Fibroblast of lung (primary cell): ENCODE measurements around the gene CLSTN2. TPM values are rescaled to one million over a fixed set of nuclear protein-coding genes. Genes with fewer than 3 reads are reported as not detected.

ENCODE experiments used
- DNase-seq, 2 donors: peaks; one replicate each; pipeline versions ENCODE4 v3.0.0 to v3.0.0-alpha.2; 2010; ENCODE audit warnings: low read depth in 2 of 2
- H2AFZ ChIP-seq: 2 replicates; pipeline ENCODE4 v1.5.1; 2012; ENCODE audit warnings: low read length, control low read depth, inconsistent platforms
- H3K27ac ChIP-seq: 2 replicates; pipeline ENCODE4 v1.5.1; 2011; ENCODE audit warnings: low read length, control low read depth; ENCODE audit not compliant: insufficient read depth
- H3K27me3 ChIP-seq: 2 replicates; pipeline ENCODE4 v1.5.1; 2011; ENCODE audit warnings: mild to moderate bottlenecking, low read length; ENCODE audit not compliant: control insufficient read depth, insufficient read depth
- H3K36me3 ChIP-seq: 2 replicates; pipeline ENCODE4 v1.5.1; 2011; ENCODE audit warnings: low read length; ENCODE audit not compliant: control insufficient read depth, insufficient read depth
- H3K4me1 ChIP-seq: 2 replicates; pipeline ENCODE4 v1.5.1; 2011; ENCODE audit warnings: low read length; ENCODE audit not compliant: control insufficient read depth, insufficient read depth; ENCODE audit errors: extremely low read depth
- H3K4me2 ChIP-seq: 2 replicates; pipeline ENCODE4 v1.5.1; 2011; ENCODE audit warnings: low read length, control low read depth; ENCODE audit not compliant: insufficient read depth; ENCODE audit errors: extremely low read depth
- H3K4me3 ChIP-seq, 4 experiments: fragments of 200-600 bp in 1 of 4; sonication (generic) in 1 of 4; replicated peaks in 1 of 4; 2 replicates each; pipeline ENCODE4 v1.5.1; 2011 to 2016; ENCODE audit warnings: low read length in 4 of 4, low read depth in 3 of 4, mild to moderate bottlenecking in 3 of 4, control low read depth in 2 of 4, inconsistent platforms in 1 of 4, mixed read lengths in 1 of 4; ENCODE audit not compliant: insufficient read depth in 1 of 4; ENCODE audit errors: control extremely low read depth in 1 of 4
- H3K79me2 ChIP-seq: 2 replicates; pipeline ENCODE4 v1.5.1; 2012; ENCODE audit warnings: mild to moderate bottlenecking, low read length, inconsistent platforms; ENCODE audit not compliant: control insufficient read depth, insufficient read depth
- H3K9ac ChIP-seq: 2 replicates; pipeline ENCODE4 v1.5.1; 2011; ENCODE audit warnings: mild to moderate bottlenecking, low read length, control low read depth; ENCODE audit not compliant: insufficient read depth
- H3K9me3 ChIP-seq: 2 replicates; pipeline ENCODE4 v1.5.1; 2012; ENCODE audit warnings: low read depth, low read length; ENCODE audit not compliant: control insufficient read depth, insufficient read depth
- H4K20me1 ChIP-seq: 2 replicates; pipeline ENCODE4 v1.5.1; 2011; ENCODE audit warnings: low read length; ENCODE audit not compliant: control insufficient read depth, insufficient read depth; ENCODE audit errors: extremely low read depth
- CTCF ChIP-seq, 2 donors: IDR thresholded peaks in 1 of 2; conservative IDR thresholded peaks in 1 of 2; 1 replicate in 1 of 2; 2 replicates in 1 of 2; pipeline ENCODE4 v1.5.1; 2011 to 2012; ENCODE audit warnings: low read length in 2 of 2, control low read depth in 1 of 2, inconsistent platforms in 1 of 2, low read depth in 1 of 2, mild to moderate bottlenecking in 1 of 2
- EZH2 ChIP-seq: IDR thresholded peaks from 2 replicates; pipeline ENCODE4 v1.5.1; 2012; ENCODE audit warnings: low read length, control low read depth, mild to moderate bottlenecking; ENCODE audit errors: missing control alignments
- polyA plus RNA-seq, 2 donors: library from polyadenylated mRNA; depleted of rRNA in 1 of 2; stranded (reverse) in 1 of 2; unstranded in 1 of 2; fragments of >200 nt; gene quantifications; 2 replicates each; pipeline ENCODE4 v1.2.1, GENCODE V29; 2011 to 2012; ENCODE audit warnings: missing spikeins in 1 of 2
- total RNA-seq: library from RNA; depleted of rRNA; stranded (reverse); fragments of >200 nt; gene quantifications from 2 replicates; pipeline ENCODE4 v1.2.1, GENCODE V29; 2014

CLSTN2 gene
- total and polyA plus RNA-seq, 2 donors (not counting 1 experiment from before 2014, with no cell fraction given), result under 0.01 to 1.3 TPM

GRCh38 chr3:140572334-140572733, 637.3 kb downstream of the CLSTN2 start:
- Histone ChIP-seq H2AFZ (no peak overlapping the region), H3K4me2 (no peak overlapping the region), H3K79me2 (no peaks in the 10 kb centered on the region), H4K20me1 (no peaks in the 10 kb centered on the region), H3K9ac (no peak overlapping the region), H3K9me3 (no peaks in the 10 kb centered on the region), H3K27me3 (no peaks in the 10 kb centered on the region), H3K36me3 (no peaks in the 10 kb centered on the region), H3K27ac (no peak overlapping the region), H3K4me1 (no peaks in the 10 kb centered on the region), H3K4me3 (no peak overlapping the region)
- no peak for TF ChIP-seq CTCF (conservative IDR thresholded peaks at IDR 0.05 in 1 of 2, IDR thresholded peaks at IDR 0.05 in 1 of 2; ENCODE audit: low read depth in 1 of 2, low read length in 2 of 2)
- TF ChIP-seq EZH2, result no peak
- no peak for DNase-seq

- no peak overlapping the region for H2AFZ ChIP-seq
- H3K9me3 ChIP-seq, result no peaks in the 10 kb centered on the region
- no peak for TF ChIP-seq CTCF (conservative IDR thresholded peaks at IDR 0.05 in 1 of 2, IDR thresholded peaks at IDR 0.05 in 1 of 2; ENCODE audit: low read depth in 1 of 2, low read length in 2 of 2)
- TF ChIP-seq EZH2, result no peak
- H3K4me2 ChIP-seq, result no peak overlapping the region
- H3K4me3 ChIP-seq, result no peak overlapping the region
- H3K9ac ChIP-seq, result no peak overlapping the region
- no peaks in the 10 kb centered on the region for H3K4me1 ChIP-seq
- no peaks in the 10 kb centered on the region for H3K27me3 ChIP-seq
- DNase-seq, result no peak
- no peak overlapping the region for H3K27ac ChIP-seq
- no peaks in the 10 kb centered on the region for H4K20me1 ChIP-seq
- H3K79me2 ChIP-seq, result no peaks in the 10 kb centered on the region
- H3K36me3 ChIP-seq, result no peaks in the 10 kb centered on the region
Measured at GRCh38 chr3:140573011-140573410, 638.0 kb downstream of the CLSTN2 start.

- no peaks in the 10 kb centered on the region for H3K79me2 ChIP-seq
- H3K9me3 ChIP-seq, result no peaks in the 10 kb centered on the region
- no peak overlapping the region for H3K4me3 ChIP-seq
- H3K9ac ChIP-seq, result no peak overlapping the region
- H3K4me1 ChIP-seq, result no peaks in the 10 kb centered on the region
- no peaks in the 10 kb centered on the region for H3K27me3 ChIP-seq
- TF ChIP-seq CTCF (conservative IDR thresholded peaks at IDR 0.05 in 1 of 2, IDR thresholded peaks at IDR 0.05 in 1 of 2; ENCODE audit: low read depth in 1 of 2, low read length in 2 of 2), result no peak
- TF ChIP-seq EZH2, result no peak
- no peaks in the 10 kb centered on the region for H3K36me3 ChIP-seq
- H2AFZ ChIP-seq, result no peak overlapping the region
- H4K20me1 ChIP-seq, result no peaks in the 10 kb centered on the region
- no peak overlapping the region for H3K4me2 ChIP-seq
- H3K27ac ChIP-seq, result no peak overlapping the region
- DNase-seq, result no peak
Measured at GRCh38 chr3:140574375-140574774, 639.4 kb downstream of the CLSTN2 start.
